Neural crest cell (in vitro differentiated cells): ENCODE results near the gene LRRC53. TPM values are rescaled to one million over a fixed set of nuclear protein-coding genes. Genes with fewer than 3 reads are reported as not detected.

Experiments
- DNase-seq: peaks from one replicate; pipeline ENCODE4 v3.0.0; 2021; ENCODE audit warnings: low read depth, mixed read lengths, low spot score
- H3K27ac Mint-ChIP-seq: one replicate; pipeline ENCODE4 v1.8.0; 2021; ENCODE audit warnings: mild to moderate bottlenecking, mixed read lengths; ENCODE audit not compliant: unreplicated experiment
- H3K27me3 Mint-ChIP-seq: 2 replicates; pipeline ENCODE4 v1.8.0; 2021; ENCODE audit warnings: low read depth, mild to moderate bottlenecking, mixed read lengths
- H3K36me3 Mint-ChIP-seq: 2 replicates; pipeline ENCODE4 v1.8.0; 2021; ENCODE audit warnings: low read depth, mild to moderate bottlenecking, mixed read lengths
- H3K4me1 Mint-ChIP-seq: 2 replicates; pipeline ENCODE4 v1.8.0; 2021; ENCODE audit warnings: mixed read lengths
- H3K4me3 Mint-ChIP-seq: one replicate; pipeline ENCODE4 v1.8.0; 2021; ENCODE audit warnings: mild to moderate bottlenecking, mixed read lengths
- H3K9me3 Mint-ChIP-seq: 2 replicates; pipeline ENCODE4 v1.8.0; 2021; ENCODE audit warnings: mixed read lengths
- total RNA-seq: library from RNA; stranded (reverse); gene quantifications from 2 replicates; pipeline ENCODE4 v1.2.1, GENCODE V29; 2021
- TF ChIP-seq, protein P1 (sequence below): fragments of 200-600 bp; sonication (generic); conservative IDR thresholded peaks from 2 replicates; pipeline ENCODE4 v1.5.0; 2021; ENCODE audit warnings: antibody characterized with exemption, mild to moderate bottlenecking

Gene LRRC53
- total RNA-seq, 1 donor from 2014 or later: not detected

DNA sequence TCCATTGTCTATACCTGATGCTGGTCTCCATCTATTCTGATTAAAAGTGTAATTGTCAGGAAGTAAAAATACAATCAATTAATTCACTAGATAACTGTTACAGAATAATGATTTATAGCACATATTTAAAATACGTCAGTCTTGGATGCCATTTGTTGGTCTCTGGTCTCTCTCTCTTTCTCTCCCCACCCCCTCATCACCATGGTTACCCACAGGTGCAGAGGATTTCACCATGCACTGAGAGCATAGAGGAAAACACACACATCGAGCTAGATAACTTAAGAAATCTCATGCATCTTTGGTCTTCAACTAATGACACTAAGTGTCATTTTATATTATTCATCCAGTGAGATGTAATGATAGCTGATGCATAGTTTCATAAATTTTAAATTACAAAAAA lies 33.4 kb downstream of the LRRC53 start:
- H3K4me1 Mint-ChIP-seq: peaks cover 5% of the 10 kb centered on the region
- no peaks in the 10 kb centered on the region for H3K9me3 Mint-ChIP-seq
- DNase-seq: no peak
- no peak overlapping the region for H3K4me3 Mint-ChIP-seq
- TF ChIP-seq, protein P1, sequence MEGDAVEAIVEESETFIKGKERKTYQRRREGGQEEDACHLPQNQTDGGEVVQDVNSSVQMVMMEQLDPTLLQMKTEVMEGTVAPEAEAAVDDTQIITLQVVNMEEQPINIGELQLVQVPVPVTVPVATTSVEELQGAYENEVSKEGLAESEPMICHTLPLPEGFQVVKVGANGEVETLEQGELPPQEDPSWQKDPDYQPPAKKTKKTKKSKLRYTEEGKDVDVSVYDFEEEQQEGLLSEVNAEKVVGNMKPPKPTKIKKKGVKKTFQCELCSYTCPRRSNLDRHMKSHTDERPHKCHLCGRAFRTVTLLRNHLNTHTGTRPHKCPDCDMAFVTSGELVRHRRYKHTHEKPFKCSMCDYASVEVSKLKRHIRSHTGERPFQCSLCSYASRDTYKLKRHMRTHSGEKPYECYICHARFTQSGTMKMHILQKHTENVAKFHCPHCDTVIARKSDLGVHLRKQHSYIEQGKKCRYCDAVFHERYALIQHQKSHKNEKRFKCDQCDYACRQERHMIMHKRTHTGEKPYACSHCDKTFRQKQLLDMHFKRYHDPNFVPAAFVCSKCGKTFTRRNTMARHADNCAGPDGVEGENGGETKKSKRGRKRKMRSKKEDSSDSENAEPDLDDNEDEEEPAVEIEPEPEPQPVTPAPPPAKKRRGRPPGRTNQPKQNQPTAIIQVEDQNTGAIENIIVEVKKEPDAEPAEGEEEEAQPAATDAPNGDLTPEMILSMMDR: no peak
- no peaks in the 10 kb centered on the region for H3K27me3 Mint-ChIP-seq
- H3K27ac Mint-ChIP-seq: no peak overlapping the region
- H3K36me3 Mint-ChIP-seq: no peaks in the 10 kb centered on the region

DNA sequence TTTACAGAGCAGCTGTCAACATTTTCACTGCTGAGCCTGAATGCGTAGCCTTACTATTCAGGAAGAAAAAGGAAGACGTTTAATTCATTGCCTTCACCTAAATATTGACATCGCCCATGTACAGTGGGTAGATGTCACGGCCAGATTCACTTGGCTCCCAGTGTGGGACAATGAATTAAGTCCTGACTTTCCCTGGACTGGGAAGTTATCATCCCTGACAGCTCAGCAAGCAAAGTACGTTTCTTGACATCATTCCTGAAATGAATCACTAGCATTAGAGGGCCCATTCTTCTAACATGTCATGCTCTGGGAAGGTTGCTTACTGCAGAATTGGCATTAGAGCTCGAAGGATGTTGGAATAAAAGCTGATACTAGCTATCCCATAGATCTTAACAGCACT lies 37.8 kb downstream of the LRRC53 start:
- TF ChIP-seq, protein P1: no peak
- H3K9me3 Mint-ChIP-seq: no peaks in the 10 kb centered on the region
- H3K36me3 Mint-ChIP-seq: no peaks in the 10 kb centered on the region
- DNase-seq: no peak
- no peaks in the 10 kb centered on the region for H3K27me3 Mint-ChIP-seq
- H3K4me1 Mint-ChIP-seq: peaks cover 9% of the 10 kb centered on the region
- no peak overlapping the region for H3K27ac Mint-ChIP-seq
- no peak overlapping the region for H3K4me3 Mint-ChIP-seq

DNA sequence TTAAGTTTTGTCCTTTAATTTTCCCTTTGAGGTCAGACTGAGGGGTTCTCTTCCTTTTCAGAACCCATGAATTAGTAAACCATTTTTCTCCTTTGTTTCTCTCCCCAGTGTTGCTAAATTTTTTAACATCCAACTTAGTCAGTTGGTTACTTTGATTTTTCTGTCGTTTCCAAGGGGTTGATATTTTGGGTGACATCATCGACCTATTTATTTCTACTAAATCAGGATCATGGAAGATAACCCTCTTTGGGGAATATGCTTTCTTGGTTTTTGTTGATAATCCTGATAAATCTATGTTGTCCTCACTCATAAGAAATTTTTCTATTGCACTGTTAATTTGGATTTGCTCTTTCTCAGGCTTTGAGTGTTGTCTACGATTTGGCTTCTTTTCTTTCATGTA lies 40.9 kb downstream of the LRRC53 start:
- H3K27ac Mint-ChIP-seq: no peak overlapping the region
- no peak for DNase-seq
- H3K27me3 Mint-ChIP-seq: no peaks in the 10 kb centered on the region
- no peak overlapping the region for H3K4me3 Mint-ChIP-seq
- H3K36me3 Mint-ChIP-seq: no peaks in the 10 kb centered on the region
- no peaks in the 10 kb centered on the region for H3K9me3 Mint-ChIP-seq
- TF ChIP-seq, protein P1: no peak
- peaks cover 22% of the 10 kb centered on the region for H3K4me1 Mint-ChIP-seq

DNA sequence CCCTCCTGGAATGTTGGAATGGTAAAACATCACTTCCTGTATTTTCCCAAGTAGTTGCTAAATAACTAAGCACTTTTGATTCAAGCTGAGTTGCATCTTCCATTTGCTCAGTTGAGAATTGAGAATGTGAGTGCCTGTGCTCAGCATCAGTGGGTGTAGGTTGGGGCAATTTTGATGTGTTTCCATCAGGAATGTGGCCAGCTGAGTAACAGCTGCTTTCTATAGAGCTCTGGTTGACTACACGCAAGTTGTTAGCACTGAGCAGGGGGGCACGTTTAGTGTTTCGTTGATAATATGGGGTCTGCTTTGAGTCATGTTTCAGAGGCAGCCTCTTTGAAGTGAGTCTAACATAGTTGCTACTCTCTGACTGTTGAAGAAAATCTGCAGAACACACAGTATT lies 41.5 kb downstream of the LRRC53 start:
- H3K9me3 Mint-ChIP-seq: peaks cover under 1% of the 10 kb centered on the region
- H3K4me1 Mint-ChIP-seq: peaks cover 22% of the 10 kb centered on the region
- no peak overlapping the region for H3K27ac Mint-ChIP-seq
- no peaks in the 10 kb centered on the region for H3K36me3 Mint-ChIP-seq
- H3K4me3 Mint-ChIP-seq: no peak overlapping the region
- no peaks in the 10 kb centered on the region for H3K27me3 Mint-ChIP-seq
- TF ChIP-seq, protein P1: no peak
- no peak for DNase-seq

DNA sequence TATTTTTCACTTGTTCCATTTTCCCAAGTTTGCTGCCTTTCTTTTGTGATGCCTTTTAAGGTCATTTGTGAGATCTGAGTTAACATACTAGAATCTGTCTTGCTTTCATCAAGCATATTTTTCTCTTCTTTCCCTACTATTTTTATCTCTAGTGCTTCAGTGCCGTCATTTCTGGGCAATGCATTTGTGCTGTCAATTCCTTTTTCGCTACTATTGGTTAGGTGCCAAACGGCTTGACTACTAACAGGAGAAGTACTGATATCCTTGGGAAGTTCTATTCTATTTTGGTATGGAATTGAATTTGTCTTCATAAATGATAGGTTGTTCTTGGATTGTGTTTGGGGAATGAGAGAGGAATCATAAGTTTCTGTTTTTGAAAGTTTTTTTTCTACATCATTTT lies 42.2 kb downstream of the LRRC53 start:
- peaks cover 22% of the 10 kb centered on the region for H3K4me1 Mint-ChIP-seq
- H3K9me3 Mint-ChIP-seq: peaks cover 3% of the 10 kb centered on the region
- no peaks in the 10 kb centered on the region for H3K36me3 Mint-ChIP-seq
- no peaks in the 10 kb centered on the region for H3K27me3 Mint-ChIP-seq
- DNase-seq: no peak
- H3K4me3 Mint-ChIP-seq: no peak overlapping the region
- H3K27ac Mint-ChIP-seq: no peak overlapping the region
- TF ChIP-seq, protein P1: no peak
